CD4-positive, alpha-beta T cell (primary cell): ENCODE measurements around the gene POU3F1. TPM values are rescaled to one million over a fixed set of nuclear protein-coding genes. Genes with fewer than 3 reads are reported as not detected.

Experiments
- ATAC-seq: fragments of 200-7000 bp; cut with Tn5 transposase; one replicate; pipeline ENCODE4 v1.10.0; 2022; ENCODE audit warnings: mild to moderate bottlenecking; ENCODE audit not compliant: poor library complexity
- CTCF ChIA-PET: fragments of 350-600 bp; sonication (Branson Sonifier 250); formaldehyde crosslinking; loops from one replicate; lab custom pipeline; 2021; ENCODE audit warnings: antibody characterized with exemption, inconsistent platforms; lab: Charles Lee
- POLR2A ChIA-PET: fragments of 350-600 bp; sonication (Branson Sonifier 250); formaldehyde crosslinking; loops from one replicate; lab custom pipeline; 2021; ENCODE audit warnings: antibody characterized with exemption, inconsistent platforms; lab: Charles Lee
- DNase-seq, 14 experiments: peaks; one replicate each; pipeline ENCODE4 v3.0.0-alpha.2; 2013 to 2020; ENCODE audit warnings: mixed read lengths in 2 of 14
- H3K27ac ChIP-seq, 2 donors: one replicate each; pipeline versions ENCODE4 v1.5.1 to v1.7.0; 2013; ENCODE audit warnings: low read length in 2 of 2, low read depth in 1 of 2, mild to moderate bottlenecking in 1 of 2
- H3K27me3 ChIP-seq, 2 experiments: 1 replicate in 1 of 2; 2 replicates in 1 of 2; pipeline versions ENCODE4 v1.6.1 to v1.7.0; 2013; ENCODE audit warnings: low read length in 2 of 2, control low read depth in 1 of 2, mild to moderate bottlenecking in 1 of 2, moderate library complexity in 1 of 2; ENCODE audit not compliant: insufficient read depth in 2 of 2, control insufficient read depth in 1 of 2
- H3K36me3 ChIP-seq: one replicate; pipeline ENCODE4 v1.6.1; 2013; ENCODE audit warnings: low read length, control low read depth; ENCODE audit not compliant: insufficient read depth
- H3K4me1 ChIP-seq: one replicate; pipeline ENCODE4 v1.6.1; 2013; ENCODE audit warnings: low read length, control low read depth; ENCODE audit not compliant: insufficient read depth
- H3K4me3 ChIP-seq: one replicate; pipeline ENCODE4 v1.5.1; 2013; ENCODE audit warnings: mild to moderate bottlenecking, low read length, moderate library complexity
- H3K9me3 ChIP-seq, 2 experiments: 1 replicate in 1 of 2; 2 replicates in 1 of 2; pipeline versions ENCODE4 v1.6.1 to v1.7.0; 2013; ENCODE audit warnings: low read length in 2 of 2, mild to moderate bottlenecking in 2 of 2, control low read depth in 1 of 2, moderate library complexity in 1 of 2; ENCODE audit not compliant: control insufficient read depth in 1 of 2, insufficient read depth in 1 of 2
- H3K27ac Mint-ChIP-seq: one replicate; pipeline ENCODE4 v1.8.0; 2020; ENCODE audit warnings: mixed read lengths
- H3K27me3 Mint-ChIP-seq: one replicate; pipeline ENCODE4 v1.8.0; 2021; ENCODE audit warnings: mixed read lengths
- H3K36me3 Mint-ChIP-seq: one replicate; pipeline ENCODE4 v1.8.0; 2021; ENCODE audit warnings: low read depth, mixed read lengths
- H3K4me1 Mint-ChIP-seq: one replicate; pipeline ENCODE4 v1.8.0; 2021; ENCODE audit warnings: low read depth, mixed read lengths
- H3K4me3 Mint-ChIP-seq: one replicate; pipeline ENCODE4 v1.8.0; 2020; ENCODE audit warnings: mild to moderate bottlenecking, mixed read lengths
- H3K9me3 Mint-ChIP-seq: one replicate; pipeline ENCODE4 v1.8.0; 2020; ENCODE audit warnings: mixed read lengths
- CTCF ChIP-seq: fragments of 200-600 bp; IDR thresholded peaks from one replicate; pipeline ENCODE4 v1.8.0; 2022; ENCODE audit warnings: antibody characterized with exemption, mild to moderate bottlenecking
- intact Hi-C, 2 experiments: fragments of 100-400 bp; cut with DNase I in 1 of 2; cut with micrococcal nuclease in 1 of 2; formaldehyde crosslinking; loops; one replicate each; pipeline versions ENCODE4 v1.15.1 to v1.9.0; 2023 to 2025; cut with DNase I, micrococcal nuclease
- polyA plus RNA-seq, 2 donors: library from polyadenylated mRNA; unstranded; fragments of 120-200 nt; gene quantifications; one replicate each; pipeline ENCODE4 v1.2.1, GENCODE V29; 2013
- total RNA-seq, 174 experiments: library from RNA in 2 of 174; stranded (reverse) in 2 of 174; gene quantifications; one replicate each; pipeline ENCODE4 v1.2.3 and lab custom pipeline; 2021 to 2026

The POU3F1 gene
- total RNA-seq (under 1 TPM; 0.22 to 0.27 TPM), total RNA-seq (lab: John Stamatoyannopoulos, UW) (0 to 3.2 (median 0.47) reads per million in 172 experiments)
- 0.14 TPM for polyA plus RNA-seq (2013, experiment 1 of 2)
- polyA plus RNA-seq (2013, experiment 2 of 2) = 0.30 TPM

- Histone ChIP-seq H3K27me3 (peaks cover 39 to 40% of the 10 kb centered on the region in 2 experiments), H3K27ac (no peak within 1 kb of the TSS), H3K9me3 (peaks cover 0 to 13% of the 10 kb centered on the region in 2 experiments), H3K4me1 (peaks cover 30% of the 10 kb centered on the region), H3K36me3 (no peaks in the 10 kb centered on the region), H3K4me3 (peak within 1 kb of the TSS; percentile 43)
- no peak for TF ChIP-seq CTCF
- intact Hi-C loops = no loop called here
- ATAC-seq (peak; percentile 76), DNase-seq (peak in 5 of 14 experiments; percentile 18 to 59 (median 44))
- Mint-ChIP-seq H3K4me3 (peak within 1 kb of the TSS; percentile 79), H3K27ac (no peak within 1 kb of the TSS), H3K9me3 (no peaks in the 10 kb centered on the region), H3K4me1 (peaks cover 12% of the 10 kb centered on the region), H3K27me3 (peaks cover 47% of the 10 kb centered on the region), H3K36me3 (no peaks in the 10 kb centered on the region)
- ChIA-PET CTCF (no interaction called here), POLR2A (no interaction called here)
Observed at GRCh38 chr1:38046333-38046883, at the start of gene POU3F1. Gene POU3F1, minus strand, starts transcription at chr1:38046793. Its CDS starts 50 bp downstream, at chr1:38046743.

GRCh38 chr1:38095454-38095931, 48.9 kb upstream of the POU3F1 start:
- ChIA-PET CTCF (no interaction called here), POLR2A (no interaction called here)
- Histone ChIP-seq H3K9me3 (no peaks in the 10 kb centered on the region), H3K27me3 (peaks cover 7% of the 10 kb centered on the region in 2 experiments), H3K27ac (no peak overlapping the region), H3K36me3 (no peaks in the 10 kb centered on the region), H3K4me1 (no peaks in the 10 kb centered on the region), H3K4me3 (no peak overlapping the region)
- Mint-ChIP-seq H3K27ac (no peak overlapping the region), H3K4me1 (no peaks in the 10 kb centered on the region), H3K36me3 (no peaks in the 10 kb centered on the region), H3K4me3 (no peak overlapping the region), H3K9me3 (no peaks in the 10 kb centered on the region), H3K27me3 (peaks cover 39% of the 10 kb centered on the region)
- ATAC-seq (no peak), DNase-seq (no peak)
- TF ChIP-seq CTCF = no peak
- intact Hi-C loops = no loop called here

GRCh38 chr1:38094711-38095290, 48.2 kb upstream of the POU3F1 start:
- no peaks in the 10 kb centered on the region for H3K36me3 Mint-ChIP-seq
- no peak for ATAC-seq
- Histone ChIP-seq H3K9me3 (no peaks in the 10 kb centered on the region), H3K4me1 (no peaks in the 10 kb centered on the region), H3K36me3 (no peaks in the 10 kb centered on the region), H3K27ac (no peak overlapping the region), H3K27me3 (peaks cover 7% of the 10 kb centered on the region in 2 experiments), H3K4me3 (no peak overlapping the region)
- peaks cover 46% of the 10 kb centered on the region for H3K27me3 Mint-ChIP-seq
- ChIA-PET CTCF (no interaction called here), POLR2A (no interaction called here)
- DNase-seq = no peak
- H3K4me3 Mint-ChIP-seq = no peak overlapping the region
- no peaks in the 10 kb centered on the region for H3K4me1 Mint-ChIP-seq
- no peak for TF ChIP-seq CTCF
- no peaks in the 10 kb centered on the region for H3K9me3 Mint-ChIP-seq
- no peak overlapping the region for H3K27ac Mint-ChIP-seq
- intact Hi-C loops = no loop called here
